ENCODE results near the gene VPS39. TPM values are rescaled to one million over a fixed set of nuclear protein-coding genes. Genes with fewer than 3 reads are reported as not detected.

Gene VPS39
- total RNA-seq, 4 donors from 2014 or later, result 59.1 to 101 (median 73.1) TPM

DNA sequence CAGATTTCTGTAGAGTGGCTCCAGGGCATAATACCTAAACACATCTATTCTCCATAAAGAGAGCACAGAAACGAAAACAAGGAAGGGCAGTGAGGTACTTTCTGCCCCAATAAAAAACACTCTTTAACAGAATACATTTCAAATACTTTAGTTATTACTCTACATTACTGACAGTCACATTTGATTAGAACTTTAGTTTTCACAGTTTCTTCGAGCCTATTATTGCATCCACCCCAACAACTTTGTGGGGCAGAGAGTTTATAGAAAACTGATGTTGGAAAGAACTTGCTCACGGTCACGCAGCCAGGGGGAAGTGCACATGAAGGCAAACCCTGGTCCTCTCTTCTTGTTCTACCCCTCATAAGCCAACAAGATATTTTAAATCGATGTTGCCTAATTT is 9.0 kb downstream of the VPS39 start:
- Histone ChIP-seq H3K4me1 (no peaks in the 10 kb centered on the region), H3K36me3 (no peaks in the 10 kb centered on the region), H3K4me3 (no peak overlapping the region), H3K27me3 (no peaks in the 10 kb centered on the region), H3K9me3 (no peaks in the 10 kb centered on the region), H3K27ac (no peak overlapping the region)
- intact Hi-C loops (cut with DNase I; ENCODE audit: low total_unique reads), result no loop called here
- DNase-seq, result no peak
- no peak for TF ChIP-seq POLR2A (IDR thresholded peaks at IDR 0.05)
- TF ChIP-seq, protein P1, sequence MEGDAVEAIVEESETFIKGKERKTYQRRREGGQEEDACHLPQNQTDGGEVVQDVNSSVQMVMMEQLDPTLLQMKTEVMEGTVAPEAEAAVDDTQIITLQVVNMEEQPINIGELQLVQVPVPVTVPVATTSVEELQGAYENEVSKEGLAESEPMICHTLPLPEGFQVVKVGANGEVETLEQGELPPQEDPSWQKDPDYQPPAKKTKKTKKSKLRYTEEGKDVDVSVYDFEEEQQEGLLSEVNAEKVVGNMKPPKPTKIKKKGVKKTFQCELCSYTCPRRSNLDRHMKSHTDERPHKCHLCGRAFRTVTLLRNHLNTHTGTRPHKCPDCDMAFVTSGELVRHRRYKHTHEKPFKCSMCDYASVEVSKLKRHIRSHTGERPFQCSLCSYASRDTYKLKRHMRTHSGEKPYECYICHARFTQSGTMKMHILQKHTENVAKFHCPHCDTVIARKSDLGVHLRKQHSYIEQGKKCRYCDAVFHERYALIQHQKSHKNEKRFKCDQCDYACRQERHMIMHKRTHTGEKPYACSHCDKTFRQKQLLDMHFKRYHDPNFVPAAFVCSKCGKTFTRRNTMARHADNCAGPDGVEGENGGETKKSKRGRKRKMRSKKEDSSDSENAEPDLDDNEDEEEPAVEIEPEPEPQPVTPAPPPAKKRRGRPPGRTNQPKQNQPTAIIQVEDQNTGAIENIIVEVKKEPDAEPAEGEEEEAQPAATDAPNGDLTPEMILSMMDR (IDR thresholded peaks at IDR 0.05), result no peak

DNA sequence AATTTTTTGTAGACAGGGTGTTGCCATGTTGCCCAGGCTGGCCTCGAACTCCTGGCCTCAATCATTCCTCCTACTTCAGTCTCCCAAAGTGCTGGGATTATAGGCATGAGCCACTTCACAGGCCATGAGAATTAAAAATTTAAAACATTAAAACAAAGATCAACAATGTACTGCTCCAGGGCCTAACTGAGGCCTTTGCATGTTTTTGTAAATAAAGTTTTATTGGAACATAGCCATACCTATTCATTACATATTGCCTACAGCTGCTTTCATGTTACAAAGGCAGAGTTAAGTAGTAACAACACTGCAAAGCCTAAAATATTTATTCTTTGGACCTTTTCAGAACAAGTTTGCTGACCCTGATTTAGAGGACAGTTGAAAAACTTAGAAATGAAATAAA is 9.6 kb downstream of the VPS39 start:
- no peaks in the 10 kb centered on the region for H3K36me3 ChIP-seq

DNA sequence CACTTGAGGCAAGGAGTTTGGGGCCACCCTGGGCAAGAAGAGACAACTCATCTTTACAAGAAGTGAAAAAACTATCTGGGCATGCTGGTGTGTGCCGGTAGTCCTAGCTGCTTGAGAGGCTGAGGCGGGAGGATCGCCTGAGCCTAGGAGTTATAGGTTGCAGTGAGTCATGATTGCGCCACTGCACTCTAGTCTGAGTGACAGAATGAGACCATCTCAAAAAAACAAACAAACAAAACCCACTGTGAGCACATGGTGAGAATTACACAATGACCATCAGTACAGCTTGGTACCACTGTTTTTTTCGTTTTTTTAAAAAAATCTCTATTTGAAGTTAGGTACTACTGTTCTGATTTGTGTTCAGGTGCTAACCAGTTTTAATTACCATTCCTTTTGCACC is 13.6 kb downstream of the VPS39 start:
- no peak overlapping the region for H3K27ac ChIP-seq

More for the DNA sequence above, 9.6 kb downstream of the VPS39 start:
- Histone ChIP-seq H3K27me3 (no peaks in the 10 kb centered on the region), H3K4me3 (no peak overlapping the region), H3K27ac (no peak overlapping the region), H3K9me3 (no peaks in the 10 kb centered on the region), H3K4me1 (no peaks in the 10 kb centered on the region)
- no peak for DNase-seq
- intact Hi-C loops (cut with DNase I; ENCODE audit: low total_unique reads), result no loop called here
- TF ChIP-seq, protein P1 (IDR thresholded peaks at IDR 0.05), result no peak
- no peak for TF ChIP-seq POLR2A (IDR thresholded peaks at IDR 0.05)

DNA sequence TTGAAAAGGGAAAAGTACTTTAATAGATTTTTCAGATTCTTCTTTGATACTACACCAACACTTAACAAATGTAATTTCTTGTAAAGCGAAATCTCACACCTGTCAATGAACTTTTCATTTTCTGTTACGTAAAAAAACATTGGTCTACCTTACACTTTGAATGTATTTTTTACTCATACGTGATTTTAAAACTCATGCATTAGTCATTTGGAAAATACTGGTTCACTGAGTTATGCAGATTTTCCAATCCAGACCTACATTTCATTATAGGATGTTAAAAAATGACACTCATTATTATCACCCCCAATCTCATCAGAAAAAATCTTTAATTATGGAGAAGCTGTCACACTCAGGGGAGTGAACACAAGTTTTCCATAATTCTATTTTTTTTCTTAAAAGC is 14.7 kb downstream of the VPS39 start:
- no peaks in the 10 kb centered on the region for H3K36me3 ChIP-seq

More for the DNA sequence above, 13.6 kb downstream of the VPS39 start:
- no peaks in the 10 kb centered on the region for H3K36me3 ChIP-seq
- TF ChIP-seq, protein P1 (IDR thresholded peaks at IDR 0.05), result no peak
- TF ChIP-seq POLR2A (IDR thresholded peaks at IDR 0.05), result no peak
- no peaks in the 10 kb centered on the region for H3K9me3 ChIP-seq
- no peak for DNase-seq
- no peaks in the 10 kb centered on the region for H3K27me3 ChIP-seq
- no peaks in the 10 kb centered on the region for H3K4me1 ChIP-seq
- no peak overlapping the region for H3K4me3 ChIP-seq
- intact Hi-C loops (cut with DNase I; ENCODE audit: low total_unique reads), result no loop called here

DNA sequence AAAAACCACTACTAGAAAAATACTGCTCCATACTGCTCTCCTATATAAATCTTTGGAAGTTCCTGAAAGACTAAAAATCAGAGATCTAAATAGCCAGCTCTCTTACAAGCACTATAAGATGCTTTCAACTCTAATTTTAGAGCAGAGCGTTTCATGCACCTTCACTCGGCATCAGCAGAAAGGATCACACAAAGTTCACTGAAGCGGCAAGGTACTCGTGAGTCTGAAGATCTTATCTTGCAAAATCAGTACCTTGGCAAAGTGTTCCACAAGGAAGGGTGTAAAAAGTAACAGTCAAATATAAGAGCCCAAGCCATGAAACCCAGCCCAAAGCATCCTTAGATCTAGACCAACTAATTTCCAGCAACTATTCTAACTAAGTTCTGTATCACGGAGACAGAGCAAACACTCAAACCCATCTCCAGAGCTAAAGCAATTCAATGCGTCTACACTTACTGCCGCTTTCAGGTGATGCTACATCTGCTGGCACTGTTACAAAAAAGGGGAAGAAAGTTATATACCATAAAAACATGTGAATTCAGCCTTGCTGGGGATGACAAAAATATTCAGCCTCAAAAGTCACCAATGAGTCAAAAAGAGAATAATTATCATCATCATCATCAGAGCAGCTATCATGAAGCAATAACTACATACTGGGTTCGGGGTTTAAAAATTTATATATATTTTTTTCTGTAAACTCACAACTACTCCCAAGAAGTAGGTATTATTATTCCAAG is 16.3 kb downstream of the VPS39 start:
- no peaks in the 10 kb centered on the region for H3K36me3 ChIP-seq

More for the DNA sequence above, 14.7 kb downstream of the VPS39 start:
- no peak for DNase-seq
- H3K27me3 ChIP-seq, result no peaks in the 10 kb centered on the region
- H3K9me3 ChIP-seq, result no peaks in the 10 kb centered on the region
- H3K27ac ChIP-seq, result no peak overlapping the region
- TF ChIP-seq, protein P1 (IDR thresholded peaks at IDR 0.05), result no peak
- no peak for TF ChIP-seq POLR2A (IDR thresholded peaks at IDR 0.05)
- H3K4me3 ChIP-seq, result no peak overlapping the region
- no peaks in the 10 kb centered on the region for H3K4me1 ChIP-seq
- intact Hi-C loops (cut with DNase I; ENCODE audit: low total_unique reads), result no loop called here

More for the DNA sequence above, 16.3 kb downstream of the VPS39 start:
- intact Hi-C loops (cut with DNase I; ENCODE audit: low total_unique reads), result no loop called here
- DNase-seq, result no peak
- Histone ChIP-seq H3K9me3 (no peaks in the 10 kb centered on the region), H3K27ac (no peak overlapping the region), H3K4me1 (no peaks in the 10 kb centered on the region), H3K27me3 (no peaks in the 10 kb centered on the region), H3K4me3 (no peak overlapping the region)
- no peak for TF ChIP-seq POLR2A (IDR thresholded peaks at IDR 0.05)
- TF ChIP-seq, protein P1 (IDR thresholded peaks at IDR 0.05), result no peak

Measured in uterus (tissue), 4 donors.